GM18502 (cell line): ENCODE measurements around the gene GLRX.
"Not testable (repeated sequence)": the region's sequence is repeated elsewhere in the genome, so short reads cannot be mapped to it uniquely, and the experiment has no call there.

ENCODE experiments used
- ATAC-seq: cut with Tn5 transposase; IDR thresholded peaks from one replicate; pipeline ENCODE4 v1.9.1; 2021; ENCODE audit warnings: mild to moderate bottlenecking; ENCODE audit not compliant: unreplicated experiment, poor library complexity

GLRX gene

DNA sequence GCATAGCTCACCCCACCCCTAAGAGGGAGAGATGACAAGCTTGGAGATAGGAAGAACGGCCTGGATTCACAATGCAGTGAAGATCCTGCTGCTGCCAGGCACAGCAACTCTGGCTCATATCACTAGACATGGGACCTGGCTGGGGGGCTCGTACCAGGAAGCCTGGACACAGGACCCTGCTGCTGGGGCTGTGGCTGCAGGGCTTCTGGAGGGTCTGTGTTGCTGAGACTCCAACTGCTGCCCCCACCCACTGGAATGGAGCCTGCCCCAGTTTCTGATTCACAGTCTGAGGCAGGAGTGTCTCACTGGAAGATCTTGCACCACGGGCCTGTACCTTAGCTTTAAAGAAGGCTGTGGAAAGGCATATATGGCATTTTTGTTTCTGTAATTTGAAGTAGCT is 31.0 kb upstream of the GLRX start:
- no peak for ATAC-seq

DNA sequence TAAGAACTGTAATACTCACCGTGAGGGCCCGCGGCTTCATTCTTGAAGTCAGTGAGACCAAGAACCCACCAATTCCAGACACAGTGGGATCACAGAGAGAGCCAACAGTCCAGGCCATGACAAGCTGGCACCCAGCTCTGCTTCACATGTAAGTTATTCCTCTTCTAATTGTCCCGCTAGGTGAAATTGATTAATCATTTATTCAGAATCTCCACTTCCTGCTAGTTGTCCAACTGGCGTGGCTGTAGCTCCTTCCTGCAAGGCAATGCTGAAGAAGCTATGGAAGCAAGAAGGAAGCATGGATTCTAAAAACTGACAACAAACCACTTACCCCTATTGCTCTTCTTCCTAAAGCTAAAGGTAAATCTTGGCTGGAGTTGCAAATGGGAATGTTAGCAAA is 30.0 kb upstream of the GLRX start:
- no peak for ATAC-seq

DNA sequence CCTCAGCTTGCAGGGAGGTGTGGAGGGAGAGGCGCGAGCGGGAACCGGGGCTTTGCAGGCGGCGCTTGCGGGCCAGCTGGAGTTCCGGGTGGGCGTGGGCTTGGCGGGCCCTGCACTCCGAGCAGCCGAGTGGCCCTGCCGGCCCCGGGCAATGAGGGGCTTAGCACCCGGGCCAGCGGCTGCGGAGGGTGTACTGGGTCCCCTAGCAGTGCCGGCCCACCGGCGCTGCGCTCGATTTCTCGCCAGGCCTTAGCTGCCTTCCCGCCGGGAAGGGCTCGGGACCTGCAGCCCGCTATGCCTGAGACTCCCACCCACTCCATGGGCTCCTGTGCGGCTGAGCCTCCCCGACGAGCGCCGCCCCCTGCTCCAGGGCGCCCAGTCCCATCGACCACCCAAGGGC is 28.6 kb upstream of the GLRX start:
- not testable (repeated sequence) for ATAC-seq

DNA sequence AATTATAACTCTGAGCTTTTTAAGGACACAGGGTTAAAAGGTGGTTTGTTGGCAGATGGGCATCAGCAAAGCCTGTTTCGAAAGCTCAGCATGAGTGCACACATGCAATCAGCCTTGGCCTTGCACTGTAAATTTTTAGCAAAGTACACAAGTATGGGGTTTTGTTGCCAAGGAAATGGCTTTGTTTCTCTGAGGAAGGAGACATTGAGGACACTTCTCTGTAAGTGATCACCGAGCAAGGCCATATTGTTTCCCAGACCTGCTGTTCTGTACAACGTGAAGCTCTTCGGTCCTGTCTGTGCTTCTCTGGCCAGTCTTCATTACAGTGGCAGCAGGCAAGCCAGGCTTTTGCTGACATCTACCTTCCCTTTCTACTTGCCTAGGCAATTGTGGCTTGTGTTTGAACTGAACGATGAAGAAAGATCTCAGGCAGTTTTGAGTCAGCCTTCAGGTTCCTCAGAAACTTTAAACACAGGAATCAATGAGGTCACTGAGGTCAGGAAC is 27.9 kb upstream of the GLRX start:
- ATAC-seq, result no peak

DNA sequence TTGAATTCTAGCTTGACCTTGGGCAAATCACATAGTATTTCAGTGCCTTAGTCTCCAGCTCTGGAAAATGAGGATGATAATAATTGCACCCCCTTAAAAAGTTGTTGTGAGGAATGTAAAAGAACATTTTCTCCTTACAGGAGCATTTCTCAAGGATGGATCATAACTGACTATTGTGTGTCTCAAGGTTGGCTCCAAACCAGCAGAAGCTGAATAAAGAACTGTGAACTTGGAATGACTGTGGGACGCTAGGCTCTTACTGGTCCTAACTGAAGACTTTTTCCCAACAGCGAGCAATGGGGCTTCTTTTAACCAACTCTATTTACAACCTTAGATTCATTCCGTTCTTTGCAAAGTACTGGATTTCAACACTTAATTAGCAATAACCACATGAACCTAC is 26.2 kb upstream of the GLRX start:
- ATAC-seq, result no peak

DNA sequence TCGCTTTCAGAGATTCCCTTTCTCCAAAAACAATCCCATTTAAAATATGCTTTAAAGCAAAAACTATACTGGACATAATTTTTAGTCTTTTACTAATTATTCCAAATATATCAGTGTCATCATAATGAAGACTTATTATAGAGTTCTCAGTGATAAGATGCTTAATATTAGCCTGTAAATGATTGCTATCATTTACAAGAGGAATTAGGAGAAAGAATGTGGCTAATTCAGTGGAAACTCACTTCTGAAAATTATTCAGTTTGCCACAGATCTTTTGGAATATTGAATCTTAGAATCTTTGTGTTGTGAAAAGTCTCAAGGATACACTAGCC is 24.7 kb upstream of the GLRX start:
- ATAC-seq, result no peak

DNA sequence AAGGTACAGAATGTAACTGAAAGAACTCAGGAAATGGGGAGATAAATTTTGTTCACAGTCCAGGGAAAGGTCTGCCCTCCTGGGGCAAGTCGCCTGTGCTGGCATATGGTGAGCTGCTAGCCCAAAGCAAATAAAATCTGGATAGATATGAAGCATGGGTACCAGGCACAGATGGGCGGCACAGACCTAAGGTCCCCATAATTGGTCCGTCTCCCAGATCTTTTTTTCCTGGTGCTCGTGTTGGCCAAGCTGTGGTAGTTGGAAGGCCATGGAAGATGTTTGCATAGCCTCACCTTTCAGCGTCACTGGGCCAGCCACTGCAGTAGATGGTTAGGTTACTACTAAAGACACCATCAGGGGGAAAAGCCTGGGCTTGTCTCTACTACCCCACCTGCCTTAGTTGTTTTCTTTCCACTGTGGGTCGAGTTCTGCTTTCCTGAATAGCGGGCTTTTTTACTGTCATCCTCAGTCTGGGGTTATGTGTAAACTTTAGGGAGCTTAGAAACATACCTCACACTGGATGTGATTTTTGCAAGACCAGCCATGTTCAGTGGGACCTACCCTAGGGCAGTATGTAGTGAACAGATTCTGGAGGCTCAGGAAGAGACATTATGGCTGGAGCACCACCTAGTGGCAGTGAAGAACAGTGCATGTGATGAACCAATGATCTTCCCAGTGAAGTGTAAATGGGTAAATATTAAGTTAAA is 24.2 kb upstream of the GLRX start:
- ATAC-seq, result peak; percentile 59

DNA sequence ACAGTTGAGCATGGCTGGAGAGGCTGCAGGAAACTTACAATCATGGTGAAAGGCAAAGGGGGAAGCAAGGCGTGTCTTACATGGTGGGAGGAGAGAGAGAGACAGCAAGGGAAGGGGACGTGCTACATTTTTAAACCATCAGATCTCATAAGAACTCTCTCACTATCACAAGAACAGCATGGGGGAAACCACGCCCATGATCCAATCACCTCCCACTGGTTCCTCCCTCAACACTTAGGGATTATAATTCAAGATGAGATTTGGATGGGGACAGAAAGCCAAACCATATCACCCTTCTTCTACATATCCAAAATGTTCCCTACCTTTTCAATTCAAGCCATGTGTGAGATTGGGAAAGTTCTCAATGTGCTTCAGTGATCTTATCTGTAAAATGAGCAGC is 22.9 kb upstream of the GLRX start:
- ATAC-seq, result no peak

DNA sequence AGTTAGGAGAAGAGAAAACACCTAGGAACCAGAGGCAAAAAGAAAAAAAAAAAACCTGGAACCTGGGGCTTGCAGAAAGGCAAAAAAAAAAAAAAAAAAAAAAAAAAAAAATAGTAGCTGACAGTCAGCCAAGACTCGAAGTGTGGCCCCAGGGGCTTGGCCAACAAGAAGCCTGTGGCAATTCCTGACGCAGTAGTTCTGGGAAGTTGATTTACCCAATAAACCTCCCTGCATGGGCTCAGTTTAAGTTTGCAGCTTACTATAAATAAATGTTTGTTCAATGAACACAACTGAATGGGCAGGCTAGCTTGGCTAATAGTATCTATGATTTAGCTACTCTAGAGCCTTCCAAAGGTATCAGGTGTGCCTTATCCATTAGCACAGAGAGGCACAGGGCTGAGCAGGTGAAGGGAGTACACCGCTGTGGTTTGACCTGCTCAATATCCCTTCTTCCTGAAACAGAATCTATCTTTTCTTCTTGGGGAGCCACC is 21.3 kb upstream of the GLRX start:
- ATAC-seq, result no peak

DNA sequence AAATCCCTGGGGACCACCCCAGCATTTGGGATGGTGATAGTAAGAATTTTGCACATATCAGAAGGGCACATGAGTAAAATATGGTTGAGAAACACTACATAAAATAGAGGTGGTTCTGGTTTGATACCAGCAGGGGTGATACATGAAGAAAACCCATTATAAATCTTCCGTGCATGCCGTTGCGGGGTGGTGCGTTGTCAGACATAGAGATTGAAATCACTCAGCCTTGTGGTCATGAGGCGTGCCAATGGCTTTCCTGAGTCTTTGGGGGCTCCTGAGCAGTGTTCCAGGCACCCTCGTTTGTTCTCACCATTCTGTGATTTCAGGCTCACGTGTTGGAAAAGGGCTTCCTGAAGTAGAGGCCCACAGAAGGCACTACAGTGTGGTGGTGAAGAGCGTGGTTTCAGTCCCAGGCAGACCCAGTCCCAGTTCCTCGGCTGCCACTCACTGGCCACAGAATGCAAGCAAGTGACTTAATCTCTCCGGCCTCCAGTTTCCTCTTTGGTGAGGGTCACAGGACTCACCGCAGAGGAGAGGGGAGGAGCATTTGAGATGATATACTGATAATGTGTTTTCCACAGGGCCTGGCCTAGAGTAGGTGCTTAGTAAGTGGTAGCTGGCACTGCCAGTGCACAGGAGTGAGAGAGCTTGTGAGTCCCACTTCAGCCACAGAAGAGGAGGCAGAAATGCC is 20.5 kb upstream of the GLRX start:
- ATAC-seq, result peak; percentile 92

DNA sequence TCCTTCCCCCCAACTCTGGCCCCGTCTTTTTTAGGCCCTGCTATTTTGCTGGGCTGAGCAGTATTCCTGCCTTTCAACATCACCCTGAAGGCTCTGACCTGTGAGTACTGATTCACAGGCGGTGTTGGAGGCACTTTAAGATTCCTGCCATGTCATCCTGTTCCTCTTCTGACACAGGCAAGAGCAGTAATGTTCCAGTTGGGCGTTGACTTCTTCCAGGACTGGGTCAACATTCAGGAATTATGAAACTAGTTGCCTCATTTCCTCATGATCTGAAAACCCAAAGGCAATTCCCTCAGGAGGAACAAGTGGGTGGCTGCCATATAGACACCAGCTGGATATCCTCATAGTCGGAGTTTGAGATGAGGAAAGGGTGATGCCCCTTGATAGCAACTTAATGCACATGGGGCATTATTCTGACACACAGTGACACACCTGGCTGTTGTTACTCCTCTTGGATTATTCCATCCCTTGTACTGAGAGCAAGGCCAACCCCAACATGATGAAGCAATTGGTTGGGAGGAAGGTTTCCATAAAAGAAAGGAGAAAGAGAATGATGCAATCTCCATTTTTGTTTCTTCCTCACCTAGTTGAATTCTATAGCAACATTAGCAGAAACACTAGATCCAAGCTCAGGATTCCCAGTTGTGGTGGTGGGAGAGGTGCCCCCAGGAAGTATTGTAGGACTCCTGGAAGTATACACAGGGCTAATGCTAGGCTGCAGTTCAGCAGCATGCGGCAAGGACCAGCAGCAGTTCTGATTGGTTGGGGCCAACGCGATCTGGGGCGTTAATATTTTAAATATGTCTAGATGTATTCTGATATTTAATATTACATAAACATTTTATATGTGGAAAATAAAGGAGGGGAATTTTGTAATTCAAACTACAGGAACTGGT is 19.6 kb upstream of the GLRX start:
- ATAC-seq, result no peak

DNA sequence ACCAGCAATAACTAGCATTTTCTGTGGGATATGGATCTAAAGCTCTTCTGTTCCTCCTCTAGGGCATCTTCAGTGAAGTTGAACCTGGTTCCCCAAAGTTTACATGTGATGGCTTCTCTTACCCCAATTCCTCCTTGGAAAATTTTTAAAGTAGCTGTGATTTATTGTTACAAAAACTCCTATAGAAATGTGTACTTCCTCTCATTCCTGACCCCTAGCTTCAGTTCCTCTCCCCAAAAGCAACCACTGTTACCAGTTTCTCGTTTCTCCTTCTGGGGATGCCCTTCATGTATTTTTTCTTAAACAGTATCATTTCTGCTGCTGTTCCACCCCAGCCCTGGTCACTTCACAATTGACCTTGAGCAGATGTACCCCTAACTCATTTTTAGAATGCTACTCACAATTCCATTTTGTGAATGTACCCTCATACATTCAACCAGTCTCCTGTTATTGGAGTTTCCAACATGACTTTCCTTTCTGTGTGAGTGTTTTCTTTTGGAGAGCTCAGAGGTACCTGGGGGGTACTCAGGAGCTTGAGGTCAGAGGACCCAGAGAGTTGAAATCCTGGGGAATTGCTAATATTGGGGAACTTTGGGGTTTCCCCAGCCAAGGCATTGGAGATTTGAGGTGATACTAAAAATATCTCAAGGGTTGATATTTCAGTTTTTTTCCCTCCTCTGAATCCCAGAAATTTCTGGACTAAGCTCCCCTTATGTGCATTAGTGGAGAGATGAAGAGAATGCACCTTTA is 18.6 kb upstream of the GLRX start:
- ATAC-seq, result no peak

DNA sequence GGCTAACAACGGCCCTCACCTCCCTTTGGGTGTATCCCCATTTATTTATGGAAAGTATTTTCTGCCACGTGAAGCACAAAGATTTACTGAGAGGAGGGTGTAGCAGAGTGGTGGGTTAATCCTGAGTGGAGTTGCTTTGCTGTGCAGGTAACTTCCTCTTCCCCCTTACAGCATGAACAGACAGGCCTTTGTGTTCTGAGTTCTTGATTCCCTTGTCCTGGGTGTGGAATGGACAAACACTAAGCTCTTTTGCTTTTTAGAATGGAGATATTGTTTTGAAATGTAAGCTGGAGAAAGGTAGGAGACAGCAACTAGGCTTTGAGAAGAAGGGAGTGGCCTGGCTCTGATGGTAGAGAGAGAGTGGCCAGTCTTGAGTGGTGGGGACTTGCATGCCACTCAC is 17.1 kb upstream of the GLRX start:
- ATAC-seq, result no peak

DNA sequence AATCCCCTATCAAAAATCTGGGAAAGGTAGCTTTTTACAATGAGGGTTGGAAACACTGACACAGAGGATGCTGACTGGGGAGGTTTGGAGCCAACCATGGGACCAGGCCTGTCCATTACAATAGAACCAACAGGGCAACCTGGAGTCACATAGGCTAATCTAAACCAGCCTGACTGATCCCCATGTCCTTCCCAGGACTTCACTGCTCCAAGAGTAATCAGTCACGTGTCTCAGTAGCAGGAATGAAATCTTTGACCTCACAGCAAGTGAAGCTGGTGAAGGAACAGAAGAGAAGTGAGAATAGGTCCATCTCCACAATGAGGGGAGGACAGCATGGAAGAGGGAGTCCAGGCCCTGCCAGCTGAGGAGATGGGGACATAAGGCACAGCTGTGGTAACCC is 16.0 kb upstream of the GLRX start:
- ATAC-seq, result no peak

DNA sequence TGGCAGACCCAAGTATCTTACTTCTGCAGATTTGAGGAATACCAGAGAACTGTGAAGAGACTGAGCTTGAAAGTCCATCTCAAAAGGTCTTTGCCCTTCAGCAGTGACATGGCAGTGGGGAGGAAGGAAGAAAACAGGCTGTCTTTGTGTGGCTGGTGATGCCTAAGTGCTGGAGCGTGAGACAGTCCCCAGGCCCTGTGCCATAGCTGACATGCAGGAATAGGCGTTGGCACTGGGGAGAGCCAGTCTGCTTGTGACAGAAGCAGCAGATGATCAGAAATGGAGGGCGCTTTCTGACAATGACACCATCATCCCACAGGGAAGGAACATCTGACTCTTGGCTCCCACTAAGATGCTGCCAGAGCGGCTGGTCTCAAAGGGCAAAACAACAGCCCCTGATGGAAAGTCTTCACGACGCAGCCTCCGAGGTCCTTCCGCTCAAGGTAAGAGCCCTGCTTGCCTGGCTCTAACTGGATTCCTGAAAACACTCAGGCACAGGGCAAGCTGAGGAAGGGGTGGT is 15.5 kb upstream of the GLRX start:
- ATAC-seq, result no peak

DNA sequence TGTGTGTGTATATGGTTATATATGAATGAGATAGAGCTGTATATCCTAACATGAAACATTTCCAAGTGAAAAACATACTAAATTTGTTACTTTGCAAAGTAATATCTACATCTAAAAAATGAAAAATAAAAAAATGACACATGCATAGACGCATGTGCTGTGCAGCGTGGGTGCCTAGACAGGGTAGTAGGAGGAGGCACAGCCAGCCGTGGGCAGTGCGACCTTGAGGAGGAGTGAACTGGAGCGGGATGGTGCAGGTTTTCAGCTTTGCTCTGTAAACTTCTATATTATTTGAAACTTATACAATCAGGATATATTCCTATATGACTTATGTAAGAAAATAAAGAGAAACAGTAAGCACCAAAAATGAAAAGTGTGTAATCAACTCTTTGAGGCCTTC is 15.0 kb upstream of the GLRX start:
- ATAC-seq, result no peak

DNA sequence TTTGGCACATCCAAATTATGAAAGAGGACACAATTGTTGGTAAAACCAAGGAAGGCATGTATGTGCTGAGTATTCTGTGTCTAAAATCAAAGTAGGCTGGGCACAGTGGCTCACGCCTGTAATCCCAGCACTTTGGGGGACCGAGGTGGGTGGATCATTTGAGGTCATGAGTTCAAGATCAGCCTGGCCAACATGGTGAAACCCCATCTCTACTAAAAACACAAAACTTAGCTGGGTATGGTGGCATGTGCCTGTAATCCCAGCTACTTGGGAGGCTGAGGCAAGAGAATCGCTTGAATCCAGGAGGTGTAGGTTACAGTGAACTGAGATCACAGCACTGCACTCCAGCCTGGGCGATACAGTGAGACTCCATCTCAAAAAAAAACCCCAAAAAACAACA is 14.4 kb upstream of the GLRX start:
- ATAC-seq, result not testable (repeated sequence)

DNA sequence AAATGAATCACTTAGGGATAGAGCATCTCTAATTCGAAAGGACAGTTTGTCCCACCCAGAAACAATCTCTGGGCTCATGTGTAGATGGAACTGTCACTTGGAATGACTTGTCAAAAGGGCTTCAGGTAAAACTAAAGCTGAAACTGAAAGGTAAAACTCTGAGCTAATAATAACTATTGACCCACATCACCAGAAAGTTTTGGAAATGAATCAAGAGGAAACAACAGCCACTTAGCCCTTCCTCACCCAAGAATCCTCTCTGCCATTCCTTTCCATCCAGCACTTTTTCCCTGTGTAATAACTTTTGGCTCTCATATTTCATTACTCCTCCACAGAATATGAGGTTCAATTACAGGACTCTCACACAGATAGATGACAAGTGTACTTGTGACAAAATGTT is 14.0 kb upstream of the GLRX start:
- ATAC-seq, result peak; percentile 22

DNA sequence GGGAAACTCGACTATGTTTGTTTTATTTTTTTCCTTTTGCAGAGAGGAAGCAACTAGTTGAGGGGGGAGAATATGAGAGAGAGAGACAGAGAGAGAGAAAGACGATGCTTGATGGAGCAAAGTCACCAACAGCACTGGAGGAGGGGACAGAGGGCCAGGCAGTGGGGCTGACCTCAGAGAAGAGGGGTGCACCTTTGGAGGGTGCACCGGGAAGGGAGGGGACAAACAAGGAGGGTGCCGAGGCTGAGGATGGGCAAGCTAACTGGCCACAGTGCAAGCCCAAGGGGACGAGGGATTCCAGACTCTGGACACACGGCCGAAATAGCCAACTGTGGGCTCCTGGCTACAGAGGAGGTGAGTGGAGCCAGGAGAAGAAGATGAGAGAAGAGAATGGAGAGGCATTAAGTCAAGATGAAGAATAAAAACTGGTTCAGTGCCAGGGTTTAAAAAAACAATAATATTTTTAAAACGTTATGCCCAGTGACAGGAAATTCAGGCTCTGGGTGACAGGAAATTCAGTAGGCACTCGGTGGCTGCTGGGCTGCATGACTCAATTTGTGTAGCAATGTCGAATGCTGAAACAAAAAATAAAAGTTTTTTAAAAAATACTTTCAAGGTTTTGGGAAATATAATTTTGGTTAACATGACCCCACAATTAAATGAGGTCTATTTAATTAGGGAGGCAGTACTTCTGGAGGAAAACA is 13.3 kb upstream of the GLRX start:
- ATAC-seq, result no peak
